Small intestine (tissue), 7 donors: ENCODE results near the gene RGS13. TPM values are rescaled to one million over a fixed set of nuclear protein-coding genes. Genes with fewer than 3 reads are reported as not detected.

Experiments used
- DNase-seq, 2 donors: peaks; one replicate each; pipeline versions ENCODE4 v3.0.0 to v3.0.0-alpha.2; 2013
- FAIRE-seq: peaks from 2 replicates; lab custom pipeline; 2012; peaks lifted over from hg19 to GRCh38; lab: Jason Lieb, UNC
- H3K27ac ChIP-seq, 3 donors: one replicate each; pipeline ENCODE4 v1.5.1; 2013; ENCODE audit warnings: low read length in 2 of 3, mild to moderate bottlenecking in 2 of 3, control low read depth in 1 of 3, inconsistent platforms in 1 of 3, low read depth in 1 of 3, moderate library complexity in 1 of 3
- H3K27me3 ChIP-seq, 3 donors: one replicate each; pipeline ENCODE4 v1.6.1; 2013; ENCODE audit warnings: low read length in 3 of 3, inconsistent platforms in 1 of 3; ENCODE audit not compliant: control insufficient read depth in 3 of 3, insufficient read depth in 3 of 3
- H3K36me3 ChIP-seq, 3 donors: one replicate each; pipeline ENCODE4 v1.6.1; 2013; ENCODE audit warnings: low read length in 3 of 3, inconsistent platforms in 1 of 3, low read depth in 1 of 3, mild to moderate bottlenecking in 1 of 3, moderate library complexity in 1 of 3; ENCODE audit not compliant: control insufficient read depth in 3 of 3, insufficient read depth in 2 of 3
- H3K4me1 ChIP-seq, 3 donors: one replicate each; pipeline ENCODE4 v1.6.1; 2013; ENCODE audit warnings: low read length in 2 of 3, inconsistent platforms in 1 of 3, low read depth in 1 of 3, mild to moderate bottlenecking in 1 of 3, moderate library complexity in 1 of 3; ENCODE audit not compliant: control insufficient read depth in 3 of 3, insufficient read depth in 2 of 3
- H3K4me3 ChIP-seq, 3 donors: one replicate each; pipeline ENCODE4 v1.5.1; 2013; ENCODE audit warnings: low read length in 3 of 3, control low read depth in 1 of 3, inconsistent platforms in 1 of 3, low read depth in 1 of 3, mild to moderate bottlenecking in 1 of 3, moderate library complexity in 1 of 3
- H3K9me3 ChIP-seq, 2 donors: one replicate each; pipeline ENCODE4 v1.6.1; 2013; ENCODE audit warnings: low read depth in 1 of 2, low read length in 1 of 2; ENCODE audit not compliant: control insufficient read depth in 2 of 2, insufficient read depth in 1 of 2
- WGBS, 3 donors: extraction: QIAGEN DNeasy Blood & Tissue Kit; methylation state at CpG; one replicate each; pipeline ENCODE4 v1.1.7; 2013; 5-methylcytosine and 5-hydroxymethylcytosine counted together
- polyA plus RNA-seq, 4 donors: library from polyadenylated mRNA; stranded (reverse) in 3 of 4; unstranded in 1 of 4; fragments of 200-250 nt in 3 of 4; fragments of 120-200 nt in 1 of 4; gene quantifications; one replicate each; pipeline versions ENCODE4 v1.2.1 to v1.2.3, GENCODE V29; 2013
- donor health status: healthy with polysubstance abuse.
- donor health status: control.
- donor health status: control.
- donor health status: Bipolar disorder and iron deficiency.
- donor health status: healthy.

The RGS13 gene
- polyA plus RNA-seq, 4 donors: 3.8 to 14.6 (median 9.2) TPM

GRCh38 chr1:192700834-192701271 is 64.9 kb downstream of the RGS13 start:
- Histone ChIP-seq H3K27me3 (no peaks in the 10 kb centered on the region), H3K9me3 (no peaks in the 10 kb centered on the region), H3K4me1 (peaks cover 0 to 13% (median 2%) of the 10 kb centered on the region in 3 donors), H3K4me3 (no peak overlapping the region), H3K27ac (peak overlapping the region in 1 of 3 donors; percentile 53), H3K36me3 (no peaks in the 10 kb centered on the region)
- peak; percentile 12 to 65 for DNase-seq
- FAIRE-seq: no peak

GRCh38 chr1:192702212-192702902 is 66.4 kb downstream of the RGS13 start:
- Histone ChIP-seq H3K9me3 (no peaks in the 10 kb centered on the region), H3K27me3 (no peaks in the 10 kb centered on the region), H3K4me1 (peaks cover 0 to 13% (median 2%) of the 10 kb centered on the region in 3 donors), H3K36me3 (no peaks in the 10 kb centered on the region), H3K27ac (no peak overlapping the region), H3K4me3 (no peak overlapping the region)
- DNase-seq (peak in 1 of 2 donors; percentile 52), FAIRE-seq (no peak)
- 46 to 56% (median 48%) methylated on average over 4 of the region's 4 CpGs for WGBS, 3 donors

- Histone ChIP-seq H3K27ac (no peak overlapping the region), H3K36me3 (no peaks in the 10 kb centered on the region), H3K27me3 (no peaks in the 10 kb centered on the region), H3K4me1 (peaks cover 0 to 16% (median 2%) of the 10 kb centered on the region in 3 donors), H3K9me3 (no peaks in the 10 kb centered on the region), H3K4me3 (no peak overlapping the region)
- no peak for FAIRE-seq
- 69 to 85% (median 74%) methylated on average over 5 of the region's 5 CpGs for WGBS, 3 donors
- no peak for DNase-seq
Observed at GRCh38 chr1:192703283-192704206, 67.6 kb downstream of the RGS13 start.

GRCh38 chr1:192705510-192705909 is 69.6 kb downstream of the RGS13 start:
- FAIRE-seq (no peak), DNase-seq (no peak)
- Histone ChIP-seq H3K36me3 (no peaks in the 10 kb centered on the region), H3K9me3 (no peaks in the 10 kb centered on the region), H3K27me3 (no peaks in the 10 kb centered on the region), H3K4me3 (no peak overlapping the region), H3K4me1 (peaks cover 0 to 16% (median 2%) of the 10 kb centered on the region in 3 donors), H3K27ac (no peak overlapping the region)
- 92 to 99% (median 95%) methylated on average over 2 of the region's 2 CpGs for WGBS, 3 donors

- Histone ChIP-seq H3K4me3 (no peak overlapping the region), H3K27me3 (no peaks in the 10 kb centered on the region), H3K36me3 (no peaks in the 10 kb centered on the region), H3K27ac (no peak overlapping the region), H3K4me1 (peaks cover 0 to 5% (median 0%) of the 10 kb centered on the region in 3 donors), H3K9me3 (no peaks in the 10 kb centered on the region)
- 79 to 97% (median 89%) methylated on average over 2 of the region's 2 CpGs for WGBS, 3 donors
- FAIRE-seq (no peak), DNase-seq (no peak)
Observed at GRCh38 chr1:192706936-192707335, 71.0 kb downstream of the RGS13 start.

GRCh38 chr1:192707978-192708547 is 72.1 kb downstream of the RGS13 start:
- Histone ChIP-seq H3K27me3 (no peaks in the 10 kb centered on the region), H3K4me3 (no peak overlapping the region), H3K27ac (no peak overlapping the region), H3K36me3 (no peaks in the 10 kb centered on the region), H3K9me3 (no peaks in the 10 kb centered on the region), H3K4me1 (peaks cover 0 to 4% (median 0%) of the 10 kb centered on the region in 3 donors)
- peak in 1 of 2 donors; percentile 46 for DNase-seq
- 65 to 87% (median 80%) methylated on average over 3 of the region's 3 CpGs for WGBS, 3 donors
- FAIRE-seq: no peak

- Histone ChIP-seq H3K4me3 (no peak overlapping the region), H3K27ac (no peak overlapping the region), H3K27me3 (no peaks in the 10 kb centered on the region), H3K36me3 (no peaks in the 10 kb centered on the region), H3K9me3 (no peaks in the 10 kb centered on the region), H3K4me1 (peaks cover 0 to 4% (median 0%) of the 10 kb centered on the region in 3 donors)
- 81 to 91% (median 81%) methylated on average over 2 of the region's 2 CpGs for WGBS, 3 donors
- DNase-seq (no peak), FAIRE-seq (no peak)
Observed at GRCh38 chr1:192709544-192709943, 73.6 kb downstream of the RGS13 start.
